Uterus (tissue), 4 donors: ENCODE measurements around the gene SLC39A11. TPM values are rescaled to one million over a fixed set of nuclear protein-coding genes. Genes with fewer than 3 reads are reported as not detected.

Experiments
- DNase-seq, 2 donors: peaks; one replicate each; pipeline ENCODE4 v3.0.0-alpha.2; 2019 to 2020
- H3K27ac ChIP-seq, 2 donors: fragments of 200-600 bp; sonication (generic); 1 replicate in 1 of 2; 2 replicates in 1 of 2; pipeline ENCODE4 v1.5.1; 2016 to 2018
- H3K27me3 ChIP-seq, 2 donors: fragments of 200-600 bp; sonication (generic); one replicate each; pipeline ENCODE4 v1.5.1; 2018 to 2019; ENCODE audit warnings: control low read depth in 1 of 2
- H3K36me3 ChIP-seq, 2 donors: fragments of 200-600 bp; sonication (generic); one replicate each; pipeline ENCODE4 v1.5.1; 2019; ENCODE audit warnings: control low read depth in 1 of 2
- H3K4me1 ChIP-seq, 2 donors: fragments of 200-600 bp; sonication (generic); one replicate each; pipeline ENCODE4 v1.5.1; 2018 to 2019; ENCODE audit warnings: control low read depth in 1 of 2
- H3K4me3 ChIP-seq, 2 donors: fragments of 200-600 bp; sonication (generic); 1 replicate in 1 of 2; 2 replicates in 1 of 2; pipeline ENCODE4 v1.5.1; 2018 to 2019; ENCODE audit warnings: mild to moderate bottlenecking in 1 of 2
- H3K9me3 ChIP-seq, 2 donors: fragments of 200-600 bp; sonication (generic); one replicate each; pipeline ENCODE4 v1.5.1; 2019; ENCODE audit warnings: control low read depth in 1 of 2
- POLR2A ChIP-seq, 2 donors: fragments of 450-650 bp; IDR thresholded peaks; one replicate each; pipeline ENCODE4 v1.6.1; 2016; ENCODE audit warnings: antibody characterized with exemption in 2 of 2, mild to moderate bottlenecking in 1 of 2, moderate library complexity in 1 of 2
- intact Hi-C: fragments of 100-400 bp; cut with DNase I; formaldehyde crosslinking; loops from one replicate; pipeline ENCODE4 v1.15.1; 2023; ENCODE audit warnings: low total_unique reads
- total RNA-seq, 4 donors: library from RNA; depleted of rRNA in 3 of 4; stranded (reverse); fragments of >200 nt in 3 of 4; gene quantifications; one replicate each; pipeline versions ENCODE4 v1.1.0 to v1.2.4, GENCODE V29; 2014 to 2023
- TF ChIP-seq, protein P1 (sequence below), 4 experiments: fragments of 200-600 bp in 2 of 4; fragments of 450-650 bp in 2 of 4; sonication (generic) in 2 of 4; IDR thresholded peaks; one replicate each; pipeline ENCODE4 v1.5.1; 2016 to 2019; ENCODE audit warnings: antibody characterized with exemption in 4 of 4, mild to moderate bottlenecking in 2 of 4, moderate library complexity in 1 of 4
- donor health status: DM: yes; HTN: yes; CAD: no.

The SLC39A11 gene
- total RNA-seq, 4 donors from 2014 or later = 5.4 to 56.2 (median 21.0) TPM

- no peaks in the 10 kb centered on the region for H3K4me1 ChIP-seq
- no peaks in the 10 kb centered on the region for H3K9me3 ChIP-seq
- TF ChIP-seq, protein P1, sequence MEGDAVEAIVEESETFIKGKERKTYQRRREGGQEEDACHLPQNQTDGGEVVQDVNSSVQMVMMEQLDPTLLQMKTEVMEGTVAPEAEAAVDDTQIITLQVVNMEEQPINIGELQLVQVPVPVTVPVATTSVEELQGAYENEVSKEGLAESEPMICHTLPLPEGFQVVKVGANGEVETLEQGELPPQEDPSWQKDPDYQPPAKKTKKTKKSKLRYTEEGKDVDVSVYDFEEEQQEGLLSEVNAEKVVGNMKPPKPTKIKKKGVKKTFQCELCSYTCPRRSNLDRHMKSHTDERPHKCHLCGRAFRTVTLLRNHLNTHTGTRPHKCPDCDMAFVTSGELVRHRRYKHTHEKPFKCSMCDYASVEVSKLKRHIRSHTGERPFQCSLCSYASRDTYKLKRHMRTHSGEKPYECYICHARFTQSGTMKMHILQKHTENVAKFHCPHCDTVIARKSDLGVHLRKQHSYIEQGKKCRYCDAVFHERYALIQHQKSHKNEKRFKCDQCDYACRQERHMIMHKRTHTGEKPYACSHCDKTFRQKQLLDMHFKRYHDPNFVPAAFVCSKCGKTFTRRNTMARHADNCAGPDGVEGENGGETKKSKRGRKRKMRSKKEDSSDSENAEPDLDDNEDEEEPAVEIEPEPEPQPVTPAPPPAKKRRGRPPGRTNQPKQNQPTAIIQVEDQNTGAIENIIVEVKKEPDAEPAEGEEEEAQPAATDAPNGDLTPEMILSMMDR (IDR thresholded peaks at IDR 0.05) = no peak
- no peak for TF ChIP-seq POLR2A (IDR thresholded peaks at IDR 0.05)
- H3K27ac ChIP-seq = no peak overlapping the region
- H3K4me3 ChIP-seq = no peak overlapping the region
- DNase-seq = no peak
- H3K27me3 ChIP-seq = no peaks in the 10 kb centered on the region
- intact Hi-C loops = no loop called here
- H3K36me3 ChIP-seq = no peaks in the 10 kb centered on the region
Measured at GRCh38 chr17:72853440-72854415, 238.8 kb downstream of the SLC39A11 start.

GRCh38 chr17:72852277-72852938, 240.1 kb downstream of the SLC39A11 start:
- Histone ChIP-seq H3K27ac (no peak overlapping the region), H3K27me3 (no peaks in the 10 kb centered on the region), H3K9me3 (no peaks in the 10 kb centered on the region), H3K4me3 (no peak overlapping the region), H3K36me3 (no peaks in the 10 kb centered on the region), H3K4me1 (no peaks in the 10 kb centered on the region)
- no peak for TF ChIP-seq POLR2A (IDR thresholded peaks at IDR 0.05)
- TF ChIP-seq, protein P1 (IDR thresholded peaks at IDR 0.05) = no peak
- no peak for DNase-seq
- intact Hi-C loops = no loop called here

DNA sequence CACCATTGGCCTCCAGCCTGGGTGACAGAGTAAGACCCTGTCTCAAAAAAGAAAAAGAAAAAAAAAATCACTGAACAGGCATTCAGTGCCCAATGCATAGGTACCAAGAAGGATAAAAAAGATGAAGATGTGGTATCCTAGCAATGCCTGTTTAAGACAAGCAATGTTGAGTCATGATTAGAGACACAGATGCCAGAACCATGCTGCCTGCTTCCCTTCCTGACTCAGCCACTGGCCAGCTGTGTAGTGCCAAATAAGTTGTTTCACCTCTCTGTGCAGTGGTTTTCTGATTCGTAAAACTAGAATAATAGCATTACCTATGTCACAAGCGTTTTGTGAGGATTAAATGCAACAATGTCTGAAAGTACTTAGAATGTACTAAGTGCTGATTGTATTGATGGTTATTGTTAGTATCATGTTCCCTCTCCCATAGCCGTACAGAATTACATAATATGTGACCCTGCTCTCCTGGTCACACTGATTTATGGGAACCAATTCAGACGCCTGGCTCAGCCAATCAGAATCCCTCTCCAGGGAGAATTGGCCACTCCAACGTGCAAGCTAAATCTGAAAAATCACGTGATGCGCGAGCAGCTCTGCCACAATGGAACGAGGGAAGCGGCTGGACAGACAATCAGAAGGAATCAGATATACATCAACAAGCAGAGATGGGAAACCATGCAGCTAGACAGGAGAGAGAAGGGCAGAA, 241.9 kb downstream of the SLC39A11 start:
- H3K4me3 ChIP-seq = no peak overlapping the region
- intact Hi-C loops = no loop called here

DNA sequence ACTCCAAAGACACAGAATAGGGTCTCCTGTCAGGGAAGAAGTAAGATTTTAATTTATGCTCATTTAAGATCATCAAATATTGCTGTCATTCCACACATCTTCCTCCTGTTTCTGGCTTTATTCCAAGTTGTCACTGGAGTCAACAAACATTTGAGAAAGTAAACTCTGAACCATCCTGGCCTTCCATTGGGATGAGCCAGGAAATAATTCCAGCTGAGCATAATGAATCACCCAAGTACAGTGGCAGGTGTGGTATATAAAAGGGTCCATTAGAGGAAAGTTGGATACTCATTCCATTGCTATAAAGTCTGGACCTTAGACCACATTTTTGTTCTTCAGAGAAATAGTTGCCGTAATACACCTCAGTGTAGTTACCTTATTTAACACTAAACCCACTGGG, 246.1 kb downstream of the SLC39A11 start:
- no peak for TF ChIP-seq POLR2A (IDR thresholded peaks at IDR 0.05)
- TF ChIP-seq, protein P1 (IDR thresholded peaks at IDR 0.05) = no peak
- Histone ChIP-seq H3K36me3 (no peaks in the 10 kb centered on the region), H3K4me3 (no peak overlapping the region), H3K27ac (no peak overlapping the region), H3K4me1 (no peaks in the 10 kb centered on the region), H3K9me3 (no peaks in the 10 kb centered on the region), H3K27me3 (no peaks in the 10 kb centered on the region)
- DNase-seq = no peak
- intact Hi-C loops = no loop called here

More for the DNA sequence above, 241.9 kb downstream of the SLC39A11 start:
- no peak for TF ChIP-seq POLR2A (IDR thresholded peaks at IDR 0.05)
- TF ChIP-seq, protein P1 (IDR thresholded peaks at IDR 0.05) = no peak
- no peaks in the 10 kb centered on the region for H3K27me3 ChIP-seq
- no peaks in the 10 kb centered on the region for H3K4me1 ChIP-seq
- no peaks in the 10 kb centered on the region for H3K9me3 ChIP-seq
- H3K27ac ChIP-seq = no peak overlapping the region
- DNase-seq = no peak
- no peaks in the 10 kb centered on the region for H3K36me3 ChIP-seq
